CD4-positive, alpha-beta T cell (primary cell): ENCODE data around the gene C7orf33. TPM values are rescaled to one million over a fixed set of nuclear protein-coding genes. Genes with fewer than 3 reads are reported as not detected.

Source experiments
- ATAC-seq: fragments of 200-7000 bp; cut with Tn5 transposase; one replicate; pipeline ENCODE4 v1.10.0; 2022; ENCODE audit warnings: mild to moderate bottlenecking; ENCODE audit not compliant: poor library complexity
- CTCF ChIA-PET: fragments of 350-600 bp; sonication (Branson Sonifier 250); formaldehyde crosslinking; loops from one replicate; lab custom pipeline; 2021; ENCODE audit warnings: antibody characterized with exemption, inconsistent platforms; lab: Charles Lee
- POLR2A ChIA-PET: fragments of 350-600 bp; sonication (Branson Sonifier 250); formaldehyde crosslinking; loops from one replicate; lab custom pipeline; 2021; ENCODE audit warnings: antibody characterized with exemption, inconsistent platforms; lab: Charles Lee
- DNase-seq, 14 experiments: peaks; one replicate each; pipeline ENCODE4 v3.0.0-alpha.2; 2013 to 2020; ENCODE audit warnings: mixed read lengths in 2 of 14
- H3K27ac ChIP-seq, 2 donors: one replicate each; pipeline versions ENCODE4 v1.5.1 to v1.7.0; 2013; ENCODE audit warnings: low read length in 2 of 2, low read depth in 1 of 2, mild to moderate bottlenecking in 1 of 2
- H3K27me3 ChIP-seq, 2 experiments: 1 replicate in 1 of 2; 2 replicates in 1 of 2; pipeline versions ENCODE4 v1.6.1 to v1.7.0; 2013; ENCODE audit warnings: low read length in 2 of 2, control low read depth in 1 of 2, mild to moderate bottlenecking in 1 of 2, moderate library complexity in 1 of 2; ENCODE audit not compliant: insufficient read depth in 2 of 2, control insufficient read depth in 1 of 2
- H3K36me3 ChIP-seq: one replicate; pipeline ENCODE4 v1.6.1; 2013; ENCODE audit warnings: low read length, control low read depth; ENCODE audit not compliant: insufficient read depth
- H3K4me1 ChIP-seq: one replicate; pipeline ENCODE4 v1.6.1; 2013; ENCODE audit warnings: low read length, control low read depth; ENCODE audit not compliant: insufficient read depth
- H3K4me3 ChIP-seq: one replicate; pipeline ENCODE4 v1.5.1; 2013; ENCODE audit warnings: mild to moderate bottlenecking, low read length, moderate library complexity
- H3K9me3 ChIP-seq, 2 experiments: 1 replicate in 1 of 2; 2 replicates in 1 of 2; pipeline versions ENCODE4 v1.6.1 to v1.7.0; 2013; ENCODE audit warnings: low read length in 2 of 2, mild to moderate bottlenecking in 2 of 2, control low read depth in 1 of 2, moderate library complexity in 1 of 2; ENCODE audit not compliant: control insufficient read depth in 1 of 2, insufficient read depth in 1 of 2
- H3K27ac Mint-ChIP-seq: one replicate; pipeline ENCODE4 v1.8.0; 2020; ENCODE audit warnings: mixed read lengths
- H3K27me3 Mint-ChIP-seq: one replicate; pipeline ENCODE4 v1.8.0; 2021; ENCODE audit warnings: mixed read lengths
- H3K36me3 Mint-ChIP-seq: one replicate; pipeline ENCODE4 v1.8.0; 2021; ENCODE audit warnings: low read depth, mixed read lengths
- H3K4me1 Mint-ChIP-seq: one replicate; pipeline ENCODE4 v1.8.0; 2021; ENCODE audit warnings: low read depth, mixed read lengths
- H3K4me3 Mint-ChIP-seq: one replicate; pipeline ENCODE4 v1.8.0; 2020; ENCODE audit warnings: mild to moderate bottlenecking, mixed read lengths
- H3K9me3 Mint-ChIP-seq: one replicate; pipeline ENCODE4 v1.8.0; 2020; ENCODE audit warnings: mixed read lengths
- CTCF ChIP-seq: fragments of 200-600 bp; IDR thresholded peaks from one replicate; pipeline ENCODE4 v1.8.0; 2022; ENCODE audit warnings: antibody characterized with exemption, mild to moderate bottlenecking
- intact Hi-C, 2 experiments: fragments of 100-400 bp; cut with DNase I in 1 of 2; cut with micrococcal nuclease in 1 of 2; formaldehyde crosslinking; loops; one replicate each; pipeline versions ENCODE4 v1.15.1 to v1.9.0; 2023 to 2025; cut with DNase I, micrococcal nuclease
- total RNA-seq, 174 experiments: library from RNA in 2 of 174; stranded (reverse) in 2 of 174; gene quantifications; one replicate each; pipeline ENCODE4 v1.2.3 and lab custom pipeline; 2021 to 2026

Gene C7orf33
- total RNA-seq, 2 experiments from 2014 or later: not detected

- POLR2A ChIA-PET: interaction anchor here (0.6 to 2.0 kb wide), 4 partner anchors 8 to 389 kb away, joined by 3 to 11 read pairs (median 5); partner anchors contain the start of gene CUL1
Measured at GRCh38 chr7:148575640-148576411, 14.7 kb upstream of the C7orf33 start.

GRCh38 chr7:148579366-148579765 is 11.2 kb upstream of the C7orf33 start:
- H3K4me1 Mint-ChIP-seq: peaks cover 6% of the 10 kb centered on the region
- intact Hi-C loops: loop anchor here (5.0 to 10.0 kb wide), 4 partner anchors 118 to 278 kb away; partner anchors contain the start of gene CUL1 (in 1 of the 2)
- no peak for TF ChIP-seq CTCF
- no peaks in the 10 kb centered on the region for H3K27me3 Mint-ChIP-seq
- ATAC-seq: no peak
- H3K36me3 Mint-ChIP-seq: no peaks in the 10 kb centered on the region
- no peak for DNase-seq
- Histone ChIP-seq H3K4me1 (peaks cover 5% of the 10 kb centered on the region), H3K27ac (no peak overlapping the region), H3K36me3 (no peaks in the 10 kb centered on the region), H3K4me3 (no peak overlapping the region), H3K27me3 (no peaks in the 10 kb centered on the region), H3K9me3 (no peaks in the 10 kb centered on the region)
- H3K4me3 Mint-ChIP-seq: no peak overlapping the region
- H3K27ac Mint-ChIP-seq: no peak overlapping the region
- ChIA-PET POLR2A (no interaction called here), CTCF (no interaction called here)
- H3K9me3 Mint-ChIP-seq: no peaks in the 10 kb centered on the region

More at GRCh38 chr7:148575640-148576411, 14.7 kb upstream of the C7orf33 start:
- ATAC-seq: peak; percentile 81
- intact Hi-C loops: loop anchor here (1.0 to 10.0 kb wide), 8 partner anchors 121 to 390 kb away; partner anchors contain the start of gene CUL1 (in 2 of the 2)
- H3K4me3 ChIP-seq: no peak overlapping the region
- no peaks in the 10 kb centered on the region for H3K36me3 ChIP-seq
- Mint-ChIP-seq H3K4me1 (peaks cover 4% of the 10 kb centered on the region), H3K4me3 (no peak overlapping the region), H3K36me3 (no peaks in the 10 kb centered on the region), H3K9me3 (no peaks in the 10 kb centered on the region), H3K27ac (no peak overlapping the region), H3K27me3 (no peaks in the 10 kb centered on the region)
- TF ChIP-seq CTCF: peak; percentile 82
- peak; percentile 50 to 79 (median 64) for DNase-seq
- no peak overlapping the region for H3K27ac ChIP-seq
- CTCF ChIA-PET: interaction anchor here (0.6 to 2.9 kb wide), 14 partner anchors 9 to 394 kb away, joined by 3 to 25 read pairs (median 4); no protein-coding TSS in a partner anchor
- peaks cover 5% of the 10 kb centered on the region for H3K4me1 ChIP-seq
- H3K27me3 ChIP-seq: no peaks in the 10 kb centered on the region
- H3K9me3 ChIP-seq: no peaks in the 10 kb centered on the region

- H3K4me1 Mint-ChIP-seq: peaks cover 9% of the 10 kb centered on the region
- H3K27me3 ChIP-seq: no peaks in the 10 kb centered on the region
- H3K4me3 ChIP-seq: no peak overlapping the region
- no peak for TF ChIP-seq CTCF
- intact Hi-C loops: no loop called here
- no peaks in the 10 kb centered on the region for H3K36me3 Mint-ChIP-seq
- H3K9me3 Mint-ChIP-seq: no peaks in the 10 kb centered on the region
- H3K27ac ChIP-seq: no peak overlapping the region
- no peak overlapping the region for H3K27ac Mint-ChIP-seq
- H3K4me3 Mint-ChIP-seq: no peak overlapping the region
- DNase-seq (no peak), ATAC-seq (no peak)
- H3K36me3 ChIP-seq: no peaks in the 10 kb centered on the region
- POLR2A ChIA-PET: no interaction called here
- H3K4me1 ChIP-seq: peaks cover 5% of the 10 kb centered on the region
- CTCF ChIA-PET: no interaction called here
- H3K9me3 ChIP-seq: no peaks in the 10 kb centered on the region
- H3K27me3 Mint-ChIP-seq: no peaks in the 10 kb centered on the region
Measured at GRCh38 chr7:148580446-148580845, 10.1 kb upstream of the C7orf33 start.
